H7 (cell line): Measurements from ENCODE around the gene OSBP2. TPM values are rescaled to one million over a fixed set of nuclear protein-coding genes. Genes with fewer than 3 reads are reported as not detected.
"Not testable (repeated sequence)": the region's sequence is repeated elsewhere in the genome, so short reads cannot be mapped to it uniquely, and the experiment has no call there.

Source experiments
- DNase-seq: peaks from one replicate; pipeline ENCODE4 v3.0.0; 2012
- H3K27me3 ChIP-seq: 2 replicates; pipeline ENCODE4 v1.6.0; 2011; ENCODE audit warnings: mild to moderate bottlenecking, low read length; ENCODE audit not compliant: control insufficient read depth, insufficient read depth
- H3K36me3 ChIP-seq: replicated peaks from 2 replicates; pipeline ENCODE4 v1.5.1; 2011; ENCODE audit warnings: low read length; ENCODE audit not compliant: control insufficient read depth, insufficient read depth
- H3K4me3 ChIP-seq: 2 replicates; pipeline ENCODE4 v1.5.1; 2011; ENCODE audit warnings: low read depth, mild to moderate bottlenecking, control low read depth, low read length, moderate library complexity; ENCODE audit not compliant: insufficient read depth
- total RNA-seq: library from RNA; depleted of rRNA; stranded (reverse); fragments of >200 nt; shearing (Covaris generic); gene quantifications from 2 replicates; pipeline ENCODE4 v1.2.3, GENCODE V29; 2014

OSBP2 gene
- total RNA-seq, 1 experiment from 2014 or later, result 4.7 TPM

DNA sequence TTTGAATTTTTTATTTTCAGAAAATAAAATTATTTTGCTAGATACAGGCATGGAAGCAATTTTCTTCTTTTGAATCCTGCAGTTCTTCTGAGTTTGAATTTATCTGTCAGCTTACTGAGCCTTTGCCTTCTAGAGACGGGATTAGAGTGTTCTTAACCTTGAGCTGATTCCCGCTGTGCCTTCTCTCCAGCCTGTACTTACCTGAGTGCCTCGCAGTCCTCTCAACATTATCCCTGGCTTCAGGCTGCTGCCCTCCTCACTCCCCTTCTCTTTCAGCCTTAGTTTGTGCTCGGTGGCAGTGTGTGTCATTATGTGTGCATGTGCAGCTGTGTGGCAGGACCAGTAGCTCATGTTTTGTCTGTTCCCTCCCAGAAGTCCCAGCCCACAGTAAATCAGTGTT is 24.3 kb downstream of the OSBP2 start:
- Histone ChIP-seq H3K27me3 (no peaks in the 10 kb centered on the region), H3K4me3 (no peak overlapping the region), H3K36me3 (no peaks in the 10 kb centered on the region)
- no peak for DNase-seq

DNA sequence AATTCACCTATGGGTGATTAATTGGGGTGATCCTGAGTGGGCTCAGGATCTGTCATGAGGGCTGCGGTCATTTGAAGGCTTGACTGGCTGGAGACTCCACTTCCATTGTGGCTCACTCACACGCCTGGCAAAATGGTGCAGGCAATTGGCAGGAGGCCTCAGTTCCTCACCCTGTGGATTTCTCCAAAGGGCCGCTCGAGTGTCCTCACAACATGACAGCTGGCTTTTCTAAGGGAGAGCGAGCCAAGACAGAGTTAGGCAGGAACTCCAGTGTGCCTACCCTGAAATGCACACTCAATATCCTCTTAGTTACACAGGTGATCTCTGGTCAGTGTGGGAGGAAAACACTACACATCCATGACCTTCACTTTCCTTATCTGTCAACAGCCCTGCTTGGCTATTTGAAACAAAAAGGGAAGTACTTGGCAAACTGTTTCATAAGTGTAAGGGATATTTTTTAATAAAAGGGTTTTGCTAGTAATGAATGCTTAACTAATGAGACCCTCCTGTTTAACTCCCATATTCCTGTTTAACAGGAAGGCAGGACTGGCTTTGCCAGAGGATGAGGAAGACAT is 25.7 kb downstream of the OSBP2 start:
- H3K36me3 ChIP-seq, result no peaks in the 10 kb centered on the region
- no peaks in the 10 kb centered on the region for H3K27me3 ChIP-seq
- no peak for DNase-seq
- H3K4me3 ChIP-seq, result no peak overlapping the region

DNA sequence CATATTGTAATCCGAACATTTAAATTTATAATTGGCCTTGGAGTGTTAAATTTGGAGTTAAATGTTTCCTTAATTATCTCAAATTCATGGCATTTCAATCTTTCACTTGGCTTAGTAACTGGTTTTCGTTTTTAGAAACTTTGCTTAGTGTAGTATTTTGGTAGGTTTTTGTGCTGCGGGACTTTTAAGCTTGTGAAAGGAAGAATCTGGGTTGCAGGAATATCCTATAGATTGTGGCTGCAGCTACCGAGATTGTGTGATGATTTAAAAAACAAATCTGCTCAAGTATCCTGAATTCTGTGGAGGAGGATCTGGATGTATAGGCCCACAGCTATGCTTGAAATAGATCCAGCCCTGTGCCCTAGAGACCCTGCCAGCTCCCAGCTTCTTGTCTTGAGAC is 27.1 kb downstream of the OSBP2 start:
- DNase-seq, result no peak
- H3K27me3 ChIP-seq, result no peaks in the 10 kb centered on the region

GRCh38 chr22:30728826-30729225 is 34.2 kb downstream of the OSBP2 start:
- no peaks in the 10 kb centered on the region for H3K36me3 ChIP-seq
- no peak overlapping the region for H3K4me3 ChIP-seq
- DNase-seq, result no peak
- no peaks in the 10 kb centered on the region for H3K27me3 ChIP-seq

More for the DNA sequence above, 27.1 kb downstream of the OSBP2 start:
- Histone ChIP-seq H3K36me3 (no peaks in the 10 kb centered on the region), H3K4me3 (no peak overlapping the region)

GRCh38 chr22:30731658-30732057 is 37.0 kb downstream of the OSBP2 start:
- Histone ChIP-seq H3K27me3 (no peaks in the 10 kb centered on the region), H3K4me3 (no peak overlapping the region), H3K36me3 (no peaks in the 10 kb centered on the region)
- no peak for DNase-seq

GRCh38 chr22:30732426-30732825 is 37.8 kb downstream of the OSBP2 start:
- Histone ChIP-seq H3K4me3 (no peak overlapping the region), H3K36me3 (no peaks in the 10 kb centered on the region), H3K27me3 (no peaks in the 10 kb centered on the region)
- DNase-seq, result no peak

- Histone ChIP-seq H3K4me3 (no peak overlapping the region), H3K27me3 (no peaks in the 10 kb centered on the region), H3K36me3 (no peaks in the 10 kb centered on the region)
- DNase-seq, result no peak
Measured at GRCh38 chr22:30733181-30733631, 38.5 kb downstream of the OSBP2 start.

- not testable (repeated sequence) for H3K4me3 ChIP-seq, H3K27me3 ChIP-seq, DNase-seq, H3K36me3 ChIP-seq
Measured at GRCh38 chr22:30740007-30740406, 45.3 kb downstream of the OSBP2 start.

GRCh38 chr22:30740511-30740910 is 45.8 kb downstream of the OSBP2 start:
- not testable (repeated sequence) for H3K27me3 ChIP-seq, H3K4me3 ChIP-seq

GRCh38 chr22:30742291-30743256 is 47.9 kb downstream of the OSBP2 start:
- Histone ChIP-seq H3K27me3 (no peaks in the 10 kb centered on the region; the same call in 1 of the 2 replicates), H3K36me3 (no peaks in the 10 kb centered on the region), H3K4me3 (no peak overlapping the region)
- no peak for DNase-seq

More at GRCh38 chr22:30740511-30740910, 45.8 kb downstream of the OSBP2 start:
- DNase-seq, H3K36me3 ChIP-seq: not testable (repeated sequence)

- no peaks in the 10 kb centered on the region; the same call in 1 of the 2 replicates for H3K27me3 ChIP-seq
- H3K36me3 ChIP-seq, result no peaks in the 10 kb centered on the region
- no peak overlapping the region for H3K4me3 ChIP-seq
- no peak for DNase-seq
Measured at GRCh38 chr22:30743257-30744020, 48.8 kb downstream of the OSBP2 start.

DNA sequence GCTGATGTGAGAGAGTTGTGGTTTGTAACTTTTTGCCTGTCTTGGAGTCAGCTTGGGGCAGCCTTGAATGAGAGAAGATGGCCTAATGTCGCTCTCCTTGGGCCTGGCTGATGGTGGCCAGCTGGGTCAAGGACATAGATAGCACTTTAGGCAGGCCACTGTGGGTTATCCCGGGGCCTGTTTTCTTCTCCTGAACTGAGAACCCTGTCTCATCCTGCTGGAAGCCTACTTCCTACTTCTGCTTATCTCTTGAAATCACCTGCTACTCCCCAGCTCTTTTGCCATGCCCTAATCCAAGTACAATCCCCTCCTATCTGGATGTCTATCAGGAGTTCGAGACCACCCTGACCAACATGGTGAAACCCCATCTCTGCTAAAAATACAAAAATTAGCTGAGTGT is 49.5 kb downstream of the OSBP2 start:
- no peak for DNase-seq
- Histone ChIP-seq H3K27me3 (no peaks in the 10 kb centered on the region; the same call in 1 of the 2 replicates), H3K4me3 (no peak overlapping the region), H3K36me3 (no peaks in the 10 kb centered on the region)

DNA sequence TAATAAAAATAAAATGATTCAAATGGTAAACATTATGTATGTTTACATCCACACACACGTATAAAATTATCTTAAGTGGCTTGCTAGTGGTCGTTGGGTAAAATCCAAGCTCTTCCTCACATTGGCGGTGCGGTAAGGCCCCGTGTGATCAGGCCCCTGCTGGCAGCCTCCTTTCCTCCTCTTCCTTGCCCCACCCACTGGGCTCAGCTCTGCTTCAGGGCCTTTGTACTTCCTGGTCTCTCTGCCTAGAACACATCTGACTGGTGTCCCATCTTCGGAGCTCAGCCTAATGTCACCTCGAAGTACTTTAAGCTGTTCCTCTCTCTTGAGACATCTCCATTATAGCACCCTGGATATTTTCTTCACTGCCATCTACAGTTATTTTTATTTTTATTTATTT is 52.8 kb downstream of the OSBP2 start:
- no peak overlapping the region for H3K4me3 ChIP-seq
- peak; percentile 41 for DNase-seq
- H3K36me3 ChIP-seq, result no peaks in the 10 kb centered on the region

DNA sequence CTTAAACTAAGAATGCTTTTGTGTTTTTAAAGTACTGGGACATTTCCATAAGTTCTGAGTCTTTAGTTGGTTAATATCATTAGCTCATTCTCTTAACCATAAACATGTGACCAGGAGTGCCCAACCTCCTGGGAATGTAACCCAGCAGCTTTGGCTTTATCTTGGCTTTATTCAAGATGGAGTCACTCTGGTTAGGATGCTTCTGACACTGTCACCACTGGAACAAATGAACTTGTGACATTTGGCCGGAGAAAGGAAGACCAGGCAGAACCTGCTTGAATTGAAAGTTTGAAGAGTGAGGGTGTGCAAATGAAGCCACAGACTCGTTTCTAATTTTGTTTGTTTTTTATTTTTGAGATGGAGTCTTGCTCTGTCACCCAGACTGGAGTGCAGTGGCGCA is 54.6 kb downstream of the OSBP2 start:
- Histone ChIP-seq H3K27me3 (no peaks in the 10 kb centered on the region), H3K4me3 (no peak overlapping the region), H3K36me3 (no peaks in the 10 kb centered on the region)
- no peak for DNase-seq

More for the DNA sequence above, 52.8 kb downstream of the OSBP2 start:
- no peaks in the 10 kb centered on the region; the same call in 1 of the 2 replicates for H3K27me3 ChIP-seq
